Epithelial cell of proximal tubule (primary cell): ENCODE data around the gene PDE4D. TPM values are rescaled to one million over a fixed set of nuclear protein-coding genes. Genes with fewer than 3 reads are reported as not detected.

Experiments
- DNase-seq: peaks from one replicate; pipeline ENCODE4 v3.0.0-alpha.2; 2011; ENCODE audit warnings: low read depth
- H3K4me3 ChIP-seq: 2 replicates; pipeline ENCODE4 v1.5.1; 2011; ENCODE audit warnings: low read depth, mild to moderate bottlenecking, low read length
- total RNA-seq: library from RNA; depleted of rRNA; stranded (reverse); fragments of >200 nt; gene quantifications from 2 replicates; pipeline ENCODE4 v1.2.3, GENCODE V29; 2015
- TF ChIP-seq, protein P1 (sequence below): conservative IDR thresholded peaks from 2 replicates; pipeline ENCODE4 v1.5.1; 2012; ENCODE audit warnings: low read depth, mild to moderate bottlenecking, low read length

PDE4D gene
- total RNA-seq, 1 donor from 2014 or later = 18.4 TPM

DNA sequence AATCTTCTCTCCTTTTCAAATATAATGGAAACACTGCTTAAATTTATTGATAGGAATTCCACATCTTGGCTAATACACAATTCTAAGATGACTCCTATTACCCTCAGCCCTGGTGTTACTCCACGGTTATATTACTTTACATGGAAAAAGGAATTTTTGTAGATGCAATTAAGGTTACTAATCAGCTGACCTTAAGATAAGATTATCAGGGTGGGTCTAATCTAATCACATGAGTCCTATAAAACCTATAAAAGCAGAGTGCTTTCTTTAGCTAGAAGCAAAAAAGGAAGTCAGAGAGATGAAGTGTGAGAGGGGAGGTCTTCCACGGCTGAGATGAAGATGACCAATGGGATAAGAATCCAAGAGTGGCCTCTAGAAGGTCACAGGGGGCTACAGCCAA, 268.6 kb downstream of the PDE4D start:
- no peak overlapping the region for H3K4me3 ChIP-seq
- TF ChIP-seq, protein P1, sequence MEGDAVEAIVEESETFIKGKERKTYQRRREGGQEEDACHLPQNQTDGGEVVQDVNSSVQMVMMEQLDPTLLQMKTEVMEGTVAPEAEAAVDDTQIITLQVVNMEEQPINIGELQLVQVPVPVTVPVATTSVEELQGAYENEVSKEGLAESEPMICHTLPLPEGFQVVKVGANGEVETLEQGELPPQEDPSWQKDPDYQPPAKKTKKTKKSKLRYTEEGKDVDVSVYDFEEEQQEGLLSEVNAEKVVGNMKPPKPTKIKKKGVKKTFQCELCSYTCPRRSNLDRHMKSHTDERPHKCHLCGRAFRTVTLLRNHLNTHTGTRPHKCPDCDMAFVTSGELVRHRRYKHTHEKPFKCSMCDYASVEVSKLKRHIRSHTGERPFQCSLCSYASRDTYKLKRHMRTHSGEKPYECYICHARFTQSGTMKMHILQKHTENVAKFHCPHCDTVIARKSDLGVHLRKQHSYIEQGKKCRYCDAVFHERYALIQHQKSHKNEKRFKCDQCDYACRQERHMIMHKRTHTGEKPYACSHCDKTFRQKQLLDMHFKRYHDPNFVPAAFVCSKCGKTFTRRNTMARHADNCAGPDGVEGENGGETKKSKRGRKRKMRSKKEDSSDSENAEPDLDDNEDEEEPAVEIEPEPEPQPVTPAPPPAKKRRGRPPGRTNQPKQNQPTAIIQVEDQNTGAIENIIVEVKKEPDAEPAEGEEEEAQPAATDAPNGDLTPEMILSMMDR = no peak
- no peak for DNase-seq

- H3K4me3 ChIP-seq = no peak overlapping the region
- DNase-seq = no peak
- TF ChIP-seq, protein P1 = no peak
Measured at GRCh38 chr5:59622848-59623247, 270.7 kb downstream of the PDE4D start.

DNA sequence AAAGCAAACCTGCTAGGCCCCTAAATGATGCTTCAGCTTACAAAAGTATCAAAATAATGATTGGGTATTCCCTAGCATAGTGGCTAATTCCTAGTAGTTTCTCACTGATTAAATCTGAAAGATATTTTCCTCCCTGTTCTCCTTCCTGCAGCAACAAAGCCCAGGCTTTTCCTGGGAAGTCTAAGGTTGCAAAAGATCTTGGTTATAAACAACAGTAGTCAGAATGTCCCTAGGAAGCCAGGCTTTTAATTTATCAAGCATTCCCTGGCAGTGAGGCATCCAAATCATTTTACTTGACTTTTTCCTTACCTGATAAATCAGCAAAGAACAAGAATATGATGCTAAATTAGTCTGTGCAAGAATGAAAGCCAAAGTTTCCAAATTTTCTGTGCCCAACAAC, 272.0 kb downstream of the PDE4D start:
- TF ChIP-seq, protein P1 = no peak
- H3K4me3 ChIP-seq = no peak overlapping the region
- DNase-seq = no peak

GRCh38 chr5:59620535-59621212, 272.9 kb downstream of the PDE4D start:
- TF ChIP-seq, protein P1 = no peak
- DNase-seq = no peak
- H3K4me3 ChIP-seq = no peak overlapping the region

- no peak for DNase-seq
- TF ChIP-seq, protein P1 = no peak
- H3K4me3 ChIP-seq = no peak overlapping the region
Measured at GRCh38 chr5:59618644-59619043, 274.9 kb downstream of the PDE4D start.

- TF ChIP-seq, protein P1 = no peak
- H3K4me3 ChIP-seq = no peak overlapping the region
- no peak for DNase-seq
Measured at GRCh38 chr5:59617186-59617771, 276.2 kb downstream of the PDE4D start.

- TF ChIP-seq, protein P1 = no peak
- H3K4me3 ChIP-seq = no peak overlapping the region
- no peak for DNase-seq
Measured at GRCh38 chr5:59616413-59616812, 277.1 kb downstream of the PDE4D start.
